HepG2 (cell line): ENCODE results near the gene CNOT1. TPM values are rescaled to one million over a fixed set of nuclear protein-coding genes. Genes with fewer than 3 reads are reported as not detected.

Experiments used
- ETV6 ChIP-seq: sonication (generic); formaldehyde crosslinking; conservative IDR thresholded peaks from 2 replicates; pipeline ENCODE4 v1.4.0; 2020; ENCODE audit warnings: missing genetic modification reagents
- JUN ChIP-seq: sonication (generic); formaldehyde crosslinking; IDR thresholded peaks from 2 replicates; pipeline ENCODE4 v1.4.0; 2020; ENCODE audit warnings: mild to moderate bottlenecking, missing genetic modification reagents
- MEIS2 ChIP-seq: sonication (generic); formaldehyde crosslinking; IDR thresholded peaks from 2 replicates; pipeline ENCODE4 v1.9.0; 2021; ENCODE audit warnings: mild to moderate bottlenecking, missing genetic modification reagents
- NBN ChIP-seq: fragments of 450-650 bp; conservative IDR thresholded peaks from 2 replicates; pipeline ENCODE4 v1.6.1; 2017
- RBM22 ChIP-seq: fragments of 200-400 bp; formaldehyde crosslinking; optimal IDR thresholded peaks from 2 replicates; pipeline ENCODE3; 2017; ENCODE audit warnings: mild to moderate bottlenecking, low read length, moderate library complexity
- REST ChIP-seq, 2 experiments: IDR thresholded peaks; 2 replicates each; pipeline ENCODE4 v1.6.1; 2011 to 2012; ENCODE audit warnings: low read length in 2 of 2, borderline replicate concordance in 1 of 2, low read depth in 1 of 2, mild to moderate bottlenecking in 1 of 2, moderate library complexity in 1 of 2
- SMAD1 ChIP-seq: sonication (generic); formaldehyde crosslinking; IDR thresholded peaks from 2 replicates; pipeline ENCODE4 v1.4.0; 2020; ENCODE audit warnings: missing genetic modification reagents, low read depth, mild to moderate bottlenecking, borderline replicate concordance
- TBX2 ChIP-seq: sonication (generic); formaldehyde crosslinking; IDR thresholded peaks from 2 replicates; pipeline ENCODE4 v1.5.0; 2020; ENCODE audit warnings: missing genetic modification reagents, mild to moderate bottlenecking, borderline replicate concordance
- ZNF329 ChIP-seq: sonication (generic); formaldehyde crosslinking; IDR thresholded peaks from 2 replicates; pipeline ENCODE4 v1.9.0; 2021; ENCODE audit warnings: low read depth, mild to moderate bottlenecking, missing genetic modification reagents
- ZNF431 ChIP-seq: sonication (generic); formaldehyde crosslinking; IDR thresholded peaks from 2 replicates; pipeline ENCODE4 v1.9.0; 2022; ENCODE audit warnings: missing genetic modification reagents, low read depth, mild to moderate bottlenecking, borderline replicate concordance
- ZNF567 ChIP-seq: sonication (generic); formaldehyde crosslinking; IDR thresholded peaks from 2 replicates; pipeline ENCODE4 v1.8.1; 2023; ENCODE audit warnings: mild to moderate bottlenecking, missing genetic modification reagents, borderline replicate concordance
- ZNF710 ChIP-seq: sonication (generic); formaldehyde crosslinking; IDR thresholded peaks from 2 replicates; pipeline ENCODE4 v1.5.0; 2020; ENCODE audit warnings: mild to moderate bottlenecking, missing genetic modification reagents, borderline replicate concordance
- ZNF891 ChIP-seq: sonication (generic); formaldehyde crosslinking; IDR thresholded peaks from 2 replicates; pipeline ENCODE4 v1.5.0; 2020; ENCODE audit warnings: mild to moderate bottlenecking, missing genetic modification reagents
- polyA plus RNA-seq, 8 experiments: library from polyadenylated mRNA; depleted of rRNA in 3 of 8; stranded (reverse) in 7 of 8; unstranded in 1 of 8; fragments of >200 nt; fragmentation: Illumina TruSeq in 4 of 8; extraction: Trizol in 4 of 8; gene quantifications; 2 replicates each; pipeline versions ENCODE4 v1.2.1 to v1.2.3, GENCODE V29; 2011 to 2016; ENCODE audit warnings: low read depth in 4 of 8, missing spikeins in 1 of 8, mixed read lengths in 1 of 8; ENCODE audit not compliant: insufficient read depth in 1 of 8
- total RNA-seq, 5 experiments: library from RNA; depleted of rRNA; stranded (reverse); fragments of >200 nt; fragmentation: Illumina TruSeq; extraction: Trizol; gene quantifications; 2 replicates each; pipeline ENCODE4 v1.2.3, GENCODE V29; 2016; ENCODE audit warnings: low read depth in 1 of 5
- TF ChIP-seq, protein P1 (sequence below): sonication (generic); formaldehyde crosslinking; IDR thresholded peaks from 2 replicates; pipeline ENCODE4 v1.8.0; 2022; ENCODE audit warnings: mild to moderate bottlenecking, missing genetic modification reagents, moderate library complexity
- TF ChIP-seq, protein P2 (sequence below): IDR thresholded peaks from 2 replicates; pipeline ENCODE4 v1.6.1; 2012; ENCODE audit warnings: low read depth, low read length, improper control_type of control experiment
- TF ChIP-seq, protein P3 (sequence below): sonication (generic); formaldehyde crosslinking; IDR thresholded peaks from 2 replicates; pipeline ENCODE4 v1.4.0; 2020; ENCODE audit warnings: missing genetic modification reagents; ENCODE audit errors: not compliant biosample characterization

Gene CNOT1
- total and polyA plus RNA-seq, 2 of the 13 experiments (the other 11 are each of a cell fraction or from before 2014, with no cell fraction given): 188 to 232 TPM

DNA sequence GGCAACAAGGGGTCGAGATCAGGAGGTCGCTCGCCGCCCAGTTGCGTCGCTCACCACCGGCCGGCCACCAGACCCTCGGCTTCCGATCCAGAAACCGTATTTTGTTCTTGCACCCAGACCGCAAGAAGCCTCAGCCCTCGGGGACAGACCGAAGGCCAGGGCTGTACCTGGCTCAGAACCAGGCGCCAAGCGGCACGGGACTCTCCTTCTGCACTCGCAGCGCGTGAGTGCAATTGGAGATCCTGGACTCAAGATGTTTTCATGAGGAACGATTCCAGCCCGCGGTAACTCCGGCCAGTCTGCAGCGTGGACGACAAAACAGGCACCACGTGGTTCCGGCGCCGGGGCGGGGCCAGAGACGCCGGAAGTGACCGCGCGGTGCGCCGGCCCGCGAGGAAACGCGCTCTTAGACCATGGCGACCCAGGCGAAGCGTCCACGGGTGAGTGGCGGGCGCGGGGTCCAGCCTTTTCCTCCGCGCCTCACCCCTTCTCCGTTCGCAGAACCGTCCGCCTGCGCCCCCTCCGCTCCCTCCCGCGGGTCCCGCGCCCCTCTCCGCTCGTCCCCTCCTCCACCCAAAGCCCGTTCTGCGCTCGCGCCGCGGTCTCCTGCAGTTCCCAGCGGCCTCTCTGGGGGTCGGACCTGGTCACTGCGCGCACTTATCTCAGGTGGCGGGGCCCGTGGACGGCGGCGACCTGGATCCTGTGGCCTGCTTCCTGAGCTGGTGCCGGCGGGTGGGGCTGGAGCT is 114.3 kb downstream of the CNOT1 start, which contains the start of gene SETD6 (continued):
- TF ChIP-seq, protein P1, sequence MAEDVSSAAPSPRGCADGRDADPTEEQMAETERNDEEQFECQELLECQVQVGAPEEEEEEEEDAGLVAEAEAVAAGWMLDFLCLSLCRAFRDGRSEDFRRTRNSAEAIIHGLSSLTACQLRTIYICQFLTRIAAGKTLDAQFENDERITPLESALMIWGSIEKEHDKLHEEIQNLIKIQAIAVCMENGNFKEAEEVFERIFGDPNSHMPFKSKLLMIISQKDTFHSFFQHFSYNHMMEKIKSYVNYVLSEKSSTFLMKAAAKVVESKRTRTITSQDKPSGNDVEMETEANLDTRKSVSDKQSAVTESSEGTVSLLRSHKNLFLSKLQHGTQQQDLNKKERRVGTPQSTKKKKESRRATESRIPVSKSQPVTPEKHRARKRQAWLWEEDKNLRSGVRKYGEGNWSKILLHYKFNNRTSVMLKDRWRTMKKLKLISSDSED (CRISPR knock-in tag): peak; percentile 85; the same call in 1 of the 2 replicates
- TF ChIP-seq ETV6 (peak; percentile 43; the same call in 1 of the 2 replicates), TBX2 (peak; percentile 94), MEIS2 (CRISPR knock-in tag) (peak; percentile 93), ZNF567 (CRISPR knock-in tag) (no peak), ZNF710 (CRISPR knock-in tag) (no peak; the same call in 1 of the 2 replicates), ZNF431 (CRISPR knock-in tag) (peak; percentile 89; the same call in 1 of the 2 replicates), REST (IDR thresholded peaks at IDR 0.05; ENCODE audit: borderline replicate concordance in 1 of 2, low read depth in 1 of 2, low read length in 2 of 2) (peak in 1 of 2 experiments; percentile 26; a peak in 2 of 4 replicates), RBM22 (peak; percentile 75), ZNF329 (CRISPR knock-in tag) (peak; percentile 19; the same call in 1 of the 2 replicates), NBN (no peak), JUN (peak; percentile 52; the same call in 1 of the 2 replicates), ZNF891 (CRISPR knock-in tag) (peak; percentile 92), SMAD1 (peak; percentile 88; the same call in 1 of the 2 replicates)
- TF ChIP-seq, protein P2, sequence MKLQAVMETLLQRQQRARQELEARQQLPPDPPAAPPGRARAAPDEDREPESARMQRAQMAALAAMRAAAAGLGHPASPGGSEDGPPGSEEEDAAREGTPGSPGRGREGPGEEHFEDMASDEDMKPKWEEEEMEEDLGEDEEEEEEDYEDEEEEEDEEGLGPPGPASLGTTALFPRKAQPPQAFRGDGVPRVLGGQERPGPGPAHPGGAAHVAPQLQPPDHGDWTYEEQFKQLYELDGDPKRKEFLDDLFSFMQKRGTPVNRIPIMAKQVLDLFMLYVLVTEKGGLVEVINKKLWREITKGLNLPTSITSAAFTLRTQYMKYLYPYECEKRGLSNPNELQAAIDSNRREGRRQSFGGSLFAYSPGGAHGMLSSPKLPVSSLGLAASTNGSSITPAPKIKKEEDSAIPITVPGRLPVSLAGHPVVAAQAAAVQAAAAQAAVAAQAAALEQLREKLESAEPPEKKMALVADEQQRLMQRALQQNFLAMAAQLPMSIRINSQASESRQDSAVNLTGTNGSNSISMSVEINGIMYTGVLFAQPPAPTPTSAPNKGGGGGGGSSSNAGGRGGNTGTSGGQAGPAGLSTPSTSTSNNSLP: 0 out of 2 replicates have a peak, but pooled peaks have one; percentile 14
- TF ChIP-seq, protein P3, sequence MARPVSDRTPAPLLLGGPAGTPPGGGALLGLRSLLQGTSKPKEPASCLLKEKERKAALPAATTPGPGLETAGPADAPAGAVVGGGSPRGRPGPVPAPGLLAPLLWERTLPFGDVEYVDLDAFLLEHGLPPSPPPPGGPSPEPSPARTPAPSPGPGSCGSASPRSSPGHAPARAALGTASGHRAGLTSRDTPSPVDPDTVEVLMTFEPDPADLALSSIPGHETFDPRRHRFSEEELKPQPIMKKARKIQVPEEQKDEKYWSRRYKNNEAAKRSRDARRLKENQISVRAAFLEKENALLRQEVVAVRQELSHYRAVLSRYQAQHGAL: peak; percentile 72
